Panc1 (cell line): Measurements from ENCODE around the gene EEIG1. TPM values are rescaled to one million over a fixed set of nuclear protein-coding genes. Genes with fewer than 3 reads are reported as not detected.

ENCODE experiments used
- ATAC-seq: fragments of 200-7000 bp; cut with Tn5 transposase; 2 replicates; pipeline ENCODE4 v1.9.1; 2020; ENCODE audit warnings: mild to moderate bottlenecking, moderate library complexity
- BruUV-seq: library from RNA; stranded (reverse); fragments of 400-500 nt; replicated peaks from 2 replicates; lab custom pipeline; 2021; lab: Mats Ljungman, UMichigan
- CTCF ChIA-PET: fragments of 300-600 bp; sonication (Branson Sonifier 250); formaldehyde crosslinking; loops from one replicate; lab custom pipeline; 2022; ENCODE audit warnings: antibody characterized with exemption; lab: Charles Lee
- POLR2A ChIA-PET: fragments of 300-600 bp; sonication (Branson Sonifier 250); formaldehyde crosslinking; loops from one replicate; lab custom pipeline; 2022; ENCODE audit warnings: antibody characterized with exemption; lab: Charles Lee
- DNase-seq: peaks from one replicate; pipeline ENCODE4 v3.0.0-alpha.2; 2010; ENCODE audit warnings: low read depth, low spot score
- H3K27ac ChIP-seq: 2 replicates; pipeline ENCODE4 v1.5.1; 2011; ENCODE audit warnings: mild to moderate bottlenecking, low read length, inconsistent platforms
- H3K27me3 ChIP-seq: fragments of 200-500 bp; sonication (Bioruptor generic); 2 replicates; pipeline ENCODE4 v1.6.0; 2014; ENCODE audit warnings: low read length, inconsistent platforms; ENCODE audit not compliant: control insufficient read depth, insufficient read depth
- H3K36me3 ChIP-seq: fragments of 200-500 bp; sonication (Bioruptor generic); 2 replicates; pipeline ENCODE4 v1.5.1; 2014; ENCODE audit warnings: inconsistent platforms, mild to moderate bottlenecking, low read length, moderate library complexity; ENCODE audit not compliant: control insufficient read depth, insufficient read depth
- H3K4me1 ChIP-seq: 2 replicates; pipeline ENCODE4 v1.5.1; 2011; ENCODE audit warnings: inconsistent platforms, mild to moderate bottlenecking, low read length, moderate library complexity; ENCODE audit not compliant: control insufficient read depth, insufficient read depth
- H3K4me3 ChIP-seq, 2 experiments: 2 replicates each; pipeline ENCODE4 v1.5.1; 2011 to 2012; ENCODE audit warnings: low read depth in 2 of 2, low read length in 2 of 2, mild to moderate bottlenecking in 2 of 2, inconsistent platforms in 1 of 2, moderate library complexity in 1 of 2
- H3K9me3 ChIP-seq: fragments of 200-500 bp; sonication (Bioruptor generic); 2 replicates; pipeline ENCODE4 v1.5.1; 2014; ENCODE audit warnings: low read depth, mild to moderate bottlenecking, inconsistent platforms, low read length, moderate library complexity; ENCODE audit not compliant: control insufficient read depth, insufficient read depth
- POLR2AphosphoS5 ChIP-seq: IDR thresholded peaks from 2 replicates; pipeline ENCODE4 v1.6.1; 2012; ENCODE audit warnings: mild to moderate bottlenecking, low read depth, low read length, moderate library complexity
- SIN3A ChIP-seq: IDR thresholded peaks from 2 replicates; pipeline ENCODE4 v1.6.1; 2012; ENCODE audit warnings: low read depth, mild to moderate bottlenecking, low read length, moderate library complexity, borderline replicate concordance; ENCODE audit not compliant: insufficient read depth
- TCF7L2 ChIP-seq: IDR thresholded peaks from 2 replicates; pipeline ENCODE4 v1.6.1; 2011; ENCODE audit warnings: mild to moderate bottlenecking, low read depth, low read length, inconsistent platforms
- in situ Hi-C: cut with HindIII; loops from 2 replicates; pipeline ENCODE4 v1.10.0; 2016; ENCODE audit warnings: low sequenced_read_pairs, low pct_unique_long_range_greater_than_20kb
- intact Hi-C: fragments of 100-400 bp; cut with micrococcal nuclease; formaldehyde crosslinking; loops from one replicate; pipeline ENCODE4 v1.10.0; 2022; ENCODE audit not compliant: unreplicated experiment
- total RNA-seq: library from RNA; stranded (reverse); gene quantifications from one replicate; pipeline ENCODE4 v1.2.1, GENCODE V29; 2021; ENCODE audit not compliant: unreplicated experiment
- TF ChIP-seq, protein P1 (sequence below): fragments of 450-650 bp; IDR thresholded peaks from 2 replicates; pipeline ENCODE4 v1.5.1; 2017; ENCODE audit warnings: mild to moderate bottlenecking
- TF ChIP-seq, protein P2 (sequence below), 2 experiments: IDR thresholded peaks; 2 replicates each; pipeline ENCODE4 v1.6.1; 2011 to 2012; ENCODE audit warnings: low read depth in 2 of 2, control low read depth in 1 of 2, low read length in 1 of 2, mild to moderate bottlenecking in 1 of 2, moderate library complexity in 1 of 2; ENCODE audit not compliant: insufficient read depth in 1 of 2

The EEIG1 gene
- total RNA-seq, 1 experiment from 2014 or later, result 361 TPM

DNA sequence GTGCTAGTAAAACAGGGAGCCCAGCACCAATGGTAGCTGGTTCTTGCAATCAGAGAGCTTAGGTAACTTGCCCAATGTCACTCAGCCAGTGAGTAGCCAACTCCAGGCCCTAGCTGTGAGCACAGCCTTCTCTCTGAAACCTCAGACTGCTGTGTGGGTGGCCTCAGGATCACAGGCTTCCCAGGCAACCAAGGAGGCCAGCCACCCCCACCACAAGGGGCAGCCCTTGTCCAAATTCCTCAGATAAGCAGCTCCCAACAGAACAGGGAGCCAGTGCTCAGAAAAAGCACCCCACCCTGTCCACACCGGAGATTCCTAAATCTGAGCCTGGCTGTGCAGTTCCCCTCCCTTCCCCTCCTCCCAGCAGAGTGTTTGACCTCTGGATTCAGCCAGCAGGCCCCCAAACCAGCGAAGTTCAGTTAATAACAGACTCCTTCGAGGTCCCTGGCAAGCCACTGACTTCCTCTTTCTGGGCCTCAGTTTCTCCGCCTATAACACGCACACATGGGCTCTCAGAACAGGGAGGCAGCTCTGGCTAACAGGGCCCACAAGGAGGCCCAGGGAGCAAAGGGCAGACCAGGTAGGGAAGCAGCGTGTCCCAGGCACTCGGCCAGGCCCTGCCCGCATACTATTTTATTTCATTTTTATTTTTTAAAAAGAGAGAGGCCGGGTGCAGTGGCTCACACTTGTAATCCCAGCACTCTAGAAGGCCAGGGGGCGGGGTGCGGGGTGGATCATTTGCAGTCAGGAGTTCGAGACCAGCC is 2.7 kb downstream of the EEIG1 start:
- H3K27me3 ChIP-seq, result no peaks in the 10 kb centered on the region
- ATAC-seq, result no peak
- H3K4me3 ChIP-seq, result peak overlapping the region; percentile 94 to 98
- ChIA-PET CTCF (no interaction called here), POLR2A (no interaction called here)
- H3K4me1 ChIP-seq, result peaks cover 36% of the 10 kb centered on the region
- TF ChIP-seq POLR2AphosphoS5, result no peak
- TF ChIP-seq, protein P1, sequence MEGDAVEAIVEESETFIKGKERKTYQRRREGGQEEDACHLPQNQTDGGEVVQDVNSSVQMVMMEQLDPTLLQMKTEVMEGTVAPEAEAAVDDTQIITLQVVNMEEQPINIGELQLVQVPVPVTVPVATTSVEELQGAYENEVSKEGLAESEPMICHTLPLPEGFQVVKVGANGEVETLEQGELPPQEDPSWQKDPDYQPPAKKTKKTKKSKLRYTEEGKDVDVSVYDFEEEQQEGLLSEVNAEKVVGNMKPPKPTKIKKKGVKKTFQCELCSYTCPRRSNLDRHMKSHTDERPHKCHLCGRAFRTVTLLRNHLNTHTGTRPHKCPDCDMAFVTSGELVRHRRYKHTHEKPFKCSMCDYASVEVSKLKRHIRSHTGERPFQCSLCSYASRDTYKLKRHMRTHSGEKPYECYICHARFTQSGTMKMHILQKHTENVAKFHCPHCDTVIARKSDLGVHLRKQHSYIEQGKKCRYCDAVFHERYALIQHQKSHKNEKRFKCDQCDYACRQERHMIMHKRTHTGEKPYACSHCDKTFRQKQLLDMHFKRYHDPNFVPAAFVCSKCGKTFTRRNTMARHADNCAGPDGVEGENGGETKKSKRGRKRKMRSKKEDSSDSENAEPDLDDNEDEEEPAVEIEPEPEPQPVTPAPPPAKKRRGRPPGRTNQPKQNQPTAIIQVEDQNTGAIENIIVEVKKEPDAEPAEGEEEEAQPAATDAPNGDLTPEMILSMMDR, result no peak
- TF ChIP-seq TCF7L2, result no peak
- TF ChIP-seq, protein P2, sequence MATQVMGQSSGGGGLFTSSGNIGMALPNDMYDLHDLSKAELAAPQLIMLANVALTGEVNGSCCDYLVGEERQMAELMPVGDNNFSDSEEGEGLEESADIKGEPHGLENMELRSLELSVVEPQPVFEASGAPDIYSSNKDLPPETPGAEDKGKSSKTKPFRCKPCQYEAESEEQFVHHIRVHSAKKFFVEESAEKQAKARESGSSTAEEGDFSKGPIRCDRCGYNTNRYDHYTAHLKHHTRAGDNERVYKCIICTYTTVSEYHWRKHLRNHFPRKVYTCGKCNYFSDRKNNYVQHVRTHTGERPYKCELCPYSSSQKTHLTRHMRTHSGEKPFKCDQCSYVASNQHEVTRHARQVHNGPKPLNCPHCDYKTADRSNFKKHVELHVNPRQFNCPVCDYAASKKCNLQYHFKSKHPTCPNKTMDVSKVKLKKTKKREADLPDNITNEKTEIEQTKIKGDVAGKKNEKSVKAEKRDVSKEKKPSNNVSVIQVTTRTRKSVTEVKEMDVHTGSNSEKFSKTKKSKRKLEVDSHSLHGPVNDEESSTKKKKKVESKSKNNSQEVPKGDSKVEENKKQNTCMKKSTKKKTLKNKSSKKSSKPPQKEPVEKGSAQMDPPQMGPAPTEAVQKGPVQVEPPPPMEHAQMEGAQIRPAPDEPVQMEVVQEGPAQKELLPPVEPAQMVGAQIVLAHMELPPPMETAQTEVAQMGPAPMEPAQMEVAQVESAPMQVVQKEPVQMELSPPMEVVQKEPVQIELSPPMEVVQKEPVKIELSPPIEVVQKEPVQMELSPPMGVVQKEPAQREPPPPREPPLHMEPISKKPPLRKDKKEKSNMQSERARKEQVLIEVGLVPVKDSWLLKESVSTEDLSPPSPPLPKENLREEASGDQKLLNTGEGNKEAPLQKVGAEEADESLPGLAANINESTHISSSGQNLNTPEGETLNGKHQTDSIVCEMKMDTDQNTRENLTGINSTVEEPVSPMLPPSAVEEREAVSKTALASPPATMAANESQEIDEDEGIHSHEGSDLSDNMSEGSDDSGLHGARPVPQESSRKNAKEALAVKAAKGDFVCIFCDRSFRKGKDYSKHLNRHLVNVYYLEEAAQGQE (IDR thresholded peaks at IDR 0.05; ENCODE audit: insufficient read depth in 1 of 2, low read depth in 2 of 2, low read length in 1 of 2), result no peak
- no peak for TF ChIP-seq SIN3A
- peak overlapping the region; percentile 94 for H3K27ac ChIP-seq
- no peaks in the 10 kb centered on the region; the same call in none of the 2 replicates for H3K36me3 ChIP-seq
- no TSS peak for BruUV-seq
- no peaks in the 10 kb centered on the region for H3K9me3 ChIP-seq
- in situ Hi-C loops (no loop called here), intact Hi-C loops (loop anchor here (5.0 kb wide), 1 partner anchor 36 kb away; no protein-coding TSS in a partner anchor)
- DNase-seq, result no peak

DNA sequence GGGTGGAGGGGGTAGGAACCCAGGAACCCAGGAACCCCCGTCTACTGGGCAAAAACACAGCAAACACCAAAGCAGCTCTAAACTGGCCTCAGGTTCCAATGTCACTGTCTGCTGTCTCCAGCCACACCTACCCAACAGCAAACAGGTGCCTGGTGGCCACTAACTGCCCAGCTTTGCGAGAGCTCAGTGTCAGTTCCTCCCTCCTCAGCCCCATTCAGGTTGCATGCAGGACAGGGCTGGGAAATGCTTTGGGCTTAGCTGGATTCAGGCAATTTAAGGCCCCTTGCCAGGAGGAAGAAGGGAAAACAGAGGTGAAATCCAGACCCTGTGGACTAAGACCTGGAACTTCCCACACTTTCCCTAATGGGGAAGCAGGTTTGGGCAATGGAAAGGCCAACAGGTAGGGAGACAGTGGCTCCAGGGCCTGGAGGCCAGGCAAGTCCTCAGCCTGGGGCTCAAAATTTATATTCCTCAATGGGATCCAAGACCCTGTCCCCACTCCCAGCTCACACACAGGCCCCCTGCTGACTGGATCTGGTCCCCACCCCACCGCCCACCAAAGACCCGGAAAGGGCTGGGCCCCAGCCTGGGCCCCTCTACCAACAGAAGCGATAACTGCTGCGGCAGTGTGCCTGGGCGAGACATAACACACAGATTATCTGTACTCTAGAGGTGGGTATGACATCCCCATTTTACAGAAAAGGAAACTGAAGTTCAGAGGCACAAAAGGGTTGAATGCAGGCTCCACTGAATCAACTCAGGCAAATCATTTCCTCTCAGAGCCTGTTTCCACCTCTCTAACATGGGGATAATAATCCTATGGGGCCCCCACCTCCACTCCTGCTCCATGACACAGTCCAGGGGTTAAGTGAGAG is 3.5 kb downstream of the EEIG1 start:
- in situ Hi-C loops, result no loop called here
- Histone ChIP-seq H3K4me1 (peaks cover 36% of the 10 kb centered on the region), H3K4me3 (peak overlapping the region; percentile 94 to 98), H3K9me3 (no peaks in the 10 kb centered on the region), H3K27me3 (no peaks in the 10 kb centered on the region), H3K27ac (peak overlapping the region; percentile 94), H3K36me3 (no peaks in the 10 kb centered on the region; the same call in none of the 2 replicates)
- no peak for DNase-seq
- no peak for TF ChIP-seq TCF7L2
- TF ChIP-seq SIN3A, result no peak
- TF ChIP-seq, protein P1, result no peak
- no peak for TF ChIP-seq POLR2AphosphoS5
- TF ChIP-seq, protein P2 (IDR thresholded peaks at IDR 0.05; ENCODE audit: insufficient read depth in 1 of 2, low read depth in 2 of 2, low read length in 1 of 2), result no peak
- ChIA-PET CTCF (interaction anchor here (0.6 kb wide), 1 partner anchor 28 kb away, joined by 5 read pairs; no protein-coding TSS in a partner anchor), POLR2A (no interaction called here)
- intact Hi-C loops, result loop anchor here (5.0 kb wide), 1 partner anchor 35 kb away; no protein-coding TSS in a partner anchor
- no peak for ATAC-seq
- BruUV-seq, result no TSS peak
